SH-SY5Y (cell line): Measurements from ENCODE around the gene MAP3K14.

Experiments used
- GATA2 ChIP-seq: IDR thresholded peaks from 2 replicates; pipeline ENCODE4 v1.6.1; 2011; ENCODE audit warnings: mild to moderate bottlenecking, low read depth, low read length
- GATA3 ChIP-seq: IDR thresholded peaks from 2 replicates; pipeline ENCODE4 v1.6.1; 2011; ENCODE audit warnings: low read depth, mild to moderate bottlenecking, low read length, moderate library complexity

DNA sequence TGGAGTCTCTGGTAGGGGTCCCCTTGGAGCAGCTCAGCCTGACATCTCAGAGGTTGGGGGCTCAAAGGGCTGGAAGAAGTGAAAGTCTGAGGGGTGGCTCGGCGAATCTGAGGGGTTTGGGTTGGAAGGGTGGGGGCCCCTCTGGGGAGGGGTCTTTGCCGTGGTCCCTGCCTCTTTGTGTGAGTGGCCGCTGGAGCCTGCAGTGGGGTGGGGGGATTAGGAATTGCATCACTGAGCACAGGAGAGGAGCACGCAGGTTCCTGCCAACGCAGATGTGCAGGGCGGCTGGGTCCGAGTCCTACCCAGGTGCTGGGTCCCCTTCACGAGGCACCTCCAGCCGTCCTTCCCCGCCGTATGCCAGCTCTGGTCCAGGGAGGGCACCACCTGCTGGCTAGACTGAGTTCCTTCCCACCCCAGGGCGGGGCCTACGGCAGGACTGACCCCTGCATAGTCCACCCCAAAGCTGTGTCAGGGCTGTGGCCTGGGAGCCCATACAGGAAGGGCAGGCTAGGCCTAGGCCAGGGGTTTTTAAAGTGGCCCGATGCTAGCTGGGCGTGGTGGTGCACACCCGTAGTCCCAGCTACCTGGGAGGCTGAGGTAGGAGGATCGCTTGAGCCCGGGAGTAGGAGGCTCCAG is 85.2 kb downstream of the MAP3K14 start:
- no peak for TF ChIP-seq GATA2
- TF ChIP-seq GATA3, result no peak
